ENCODE measurements around the gene KCNAB2.

GRCh38 chr1:6027591-6027990 is 18.1 kb upstream of the KCNAB2 start:
- no peak for TF ChIP-seq CTCF (IDR thresholded peaks at IDR 0.05)
- no peak for TF ChIP-seq GABPB1 (CRISPR knock-in tag; IDR thresholded peaks at IDR 0.05)
- no peak for TF ChIP-seq ATF6 (CRISPR knock-in tag; IDR thresholded peaks at IDR 0.05)
- no peak for TF ChIP-seq ZNF263 (CRISPR knock-in tag; IDR thresholded peaks at IDR 0.05; ENCODE audit: low read depth)
- TF ChIP-seq, protein P1, sequence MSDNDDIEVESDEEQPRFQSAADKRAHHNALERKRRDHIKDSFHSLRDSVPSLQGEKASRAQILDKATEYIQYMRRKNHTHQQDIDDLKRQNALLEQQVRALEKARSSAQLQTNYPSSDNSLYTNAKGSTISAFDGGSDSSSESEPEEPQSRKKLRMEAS (CRISPR knock-in tag; IDR thresholded peaks at IDR 0.05) = no peak
- TF ChIP-seq ZNF121 (CRISPR knock-in tag; IDR thresholded peaks at IDR 0.05) = no peak

Data from WTC11 (cell line).